GM12892 (cell line): ENCODE data around the gene CNOT6.

Experiments
- DNase-seq: peaks from one replicate; pipeline ENCODE4 v3.0.0; 2011; ENCODE audit not compliant: insufficient read length
- FAIRE-seq: peaks from 2 replicates; lab custom pipeline; 2011; peaks lifted over from hg19 to GRCh38; lab: Jason Lieb, UNC
- POLR2A ChIP-seq: IDR thresholded peaks from 2 replicates; pipeline ENCODE4 v1.6.1; 2011; ENCODE audit warnings: low read depth, low read length, control low read depth
- POLR2AphosphoS5 ChIP-seq: IDR thresholded peaks from 2 replicates; pipeline ENCODE4 v1.6.1; 2011; ENCODE audit warnings: low read depth, low read length, control low read depth
- TAF1 ChIP-seq: IDR thresholded peaks from 2 replicates; pipeline ENCODE4 v1.6.1; 2011; ENCODE audit warnings: low read depth, mild to moderate bottlenecking, control low read depth, low read length, borderline replicate concordance

CNOT6 gene

GRCh38 chr5:180593446-180594206, 99.4 kb downstream of the CNOT6 start:
- DNase-seq: no peak
- FAIRE-seq: no peak
- no peak for TF ChIP-seq POLR2A
- TF ChIP-seq TAF1: no peak

DNA sequence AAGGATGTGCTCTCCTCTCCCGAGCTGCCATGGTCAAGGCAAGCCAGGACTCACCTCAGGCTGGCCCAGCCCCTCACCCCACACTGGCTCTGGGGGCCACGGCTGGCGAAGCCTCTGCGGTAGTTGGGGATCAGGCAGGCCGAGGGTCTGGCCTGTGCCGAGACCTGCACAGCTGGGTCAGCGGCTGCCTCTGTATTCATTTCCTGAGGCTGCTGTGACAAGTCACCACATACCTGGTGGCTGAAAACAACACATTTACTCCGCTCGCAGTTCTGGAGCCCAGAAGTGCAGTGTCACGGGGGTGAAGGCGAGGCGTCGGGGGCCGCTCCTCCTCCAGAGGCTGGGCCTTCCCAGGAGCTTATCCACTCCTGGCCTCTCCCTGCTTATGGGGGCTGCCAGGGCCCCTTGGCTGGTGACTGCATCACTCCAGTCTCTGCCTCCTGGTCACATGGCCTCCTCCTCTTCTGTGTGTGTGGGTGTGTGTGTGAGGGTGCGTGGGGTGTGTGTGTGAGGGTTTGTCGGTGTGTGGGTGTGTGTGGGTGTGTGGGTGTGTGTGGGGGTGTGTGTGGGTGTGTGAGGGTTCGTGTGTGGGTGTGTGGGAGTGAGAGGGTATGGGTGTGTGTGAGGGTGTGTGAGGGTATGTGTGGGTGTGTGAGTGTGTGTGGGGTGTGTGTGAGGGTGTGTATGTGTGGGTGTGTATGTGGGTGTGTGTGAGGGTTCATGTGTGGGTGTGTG, 100.3 kb downstream of the CNOT6 start:
- FAIRE-seq (no peak), DNase-seq (no peak)
- TF ChIP-seq POLR2AphosphoS5 (no peak), POLR2A (no peak), TAF1 (no peak)

- no peak for DNase-seq
- TF ChIP-seq POLR2AphosphoS5 (no peak), TAF1 (no peak), POLR2A (no peak)
- peak; percentile 14 for FAIRE-seq
Measured at GRCh38 chr5:180595046-180595379, 100.8 kb downstream of the CNOT6 start.

- FAIRE-seq: no peak
- DNase-seq: no peak
Measured at GRCh38 chr5:180595381-180596114, 101.4 kb downstream of the CNOT6 start.

DNA sequence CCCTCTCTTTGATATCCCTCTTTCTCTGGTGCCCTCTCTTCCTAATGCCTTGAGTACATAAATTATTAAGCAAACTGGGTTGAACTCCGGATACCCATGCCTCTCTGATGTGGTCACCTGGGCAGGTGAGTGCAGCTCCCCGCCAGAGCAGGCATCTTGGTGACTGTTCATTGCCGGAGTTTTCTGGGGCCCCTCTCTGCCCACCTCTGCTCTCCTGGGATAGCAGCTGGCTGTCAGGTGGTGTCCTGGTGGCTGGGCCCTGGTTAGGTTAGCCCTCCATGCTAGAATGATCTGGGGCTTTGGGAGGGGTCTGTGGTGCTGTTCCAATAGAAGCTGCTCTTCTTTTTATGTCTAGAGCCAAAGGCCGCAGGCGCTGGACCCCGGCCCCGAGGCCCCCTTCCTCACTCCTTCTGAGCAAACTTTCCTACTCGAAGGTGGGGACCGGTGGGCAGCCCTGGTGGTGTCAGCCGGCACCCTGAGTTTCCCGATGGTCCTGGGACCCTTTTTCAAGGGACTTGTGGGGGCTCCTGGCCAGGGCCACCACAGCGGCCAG, 102.0 kb downstream of the CNOT6 start:
- no peak for FAIRE-seq

More at GRCh38 chr5:180595381-180596114, 101.4 kb downstream of the CNOT6 start:
- no peak for TF ChIP-seq POLR2A
- no peak for TF ChIP-seq TAF1
- no peak for TF ChIP-seq POLR2AphosphoS5

DNA sequence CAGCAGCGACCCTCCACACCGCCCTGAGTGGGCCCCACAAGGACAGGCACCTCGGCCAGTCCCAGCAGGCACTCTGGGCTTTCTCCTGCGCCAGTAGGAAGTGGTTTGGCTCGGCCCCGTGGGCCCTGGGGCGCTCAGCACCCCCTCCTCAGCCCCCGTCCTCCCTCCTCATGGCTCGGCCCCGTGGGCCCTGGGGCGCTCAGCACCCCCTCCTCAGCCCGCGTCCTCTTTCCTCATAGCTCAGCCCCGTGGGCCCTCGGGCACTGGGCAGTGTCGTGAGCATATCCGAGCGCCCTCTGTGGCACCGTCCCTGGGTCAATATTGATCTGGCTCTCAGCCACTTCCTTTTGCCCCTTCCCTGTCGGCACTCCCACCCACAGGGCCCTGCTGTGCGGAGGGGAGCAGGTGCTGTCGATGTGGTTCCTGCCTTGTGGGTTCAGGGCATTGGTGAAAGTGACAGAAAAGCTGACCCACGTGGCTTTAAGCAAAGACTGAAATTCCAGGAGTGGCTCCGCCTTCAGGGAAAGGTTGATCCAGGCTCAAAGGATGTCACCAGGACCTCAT, 102.6 kb downstream of the CNOT6 start:
- FAIRE-seq (no peak), DNase-seq (no peak)
- TF ChIP-seq TAF1 (no peak), POLR2AphosphoS5 (no peak), POLR2A (no peak)

More for the DNA sequence above, 102.0 kb downstream of the CNOT6 start:
- no peak for DNase-seq
- TF ChIP-seq TAF1: no peak

DNA sequence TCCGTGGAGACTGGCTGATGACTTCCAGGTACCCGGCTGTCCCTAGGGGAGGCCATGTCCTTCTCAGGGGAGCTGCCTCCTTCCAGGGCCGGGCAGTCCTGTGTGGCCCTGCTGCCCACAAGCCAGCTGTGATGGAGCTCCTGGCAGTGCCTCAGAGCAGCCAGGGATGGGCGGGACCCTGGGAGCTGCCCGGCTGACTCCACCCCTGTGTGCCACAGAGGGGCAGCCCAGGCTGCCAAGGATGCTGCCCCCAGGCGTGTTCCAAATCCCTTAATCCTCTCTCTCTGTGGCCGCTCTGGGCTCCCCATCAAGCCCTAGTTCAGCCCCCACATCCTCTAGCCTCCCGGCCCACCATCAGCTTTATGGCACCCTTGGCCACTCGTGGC, 104.1 kb downstream of the CNOT6 start:
- FAIRE-seq (no peak), DNase-seq (no peak)
- TF ChIP-seq POLR2A: no peak
- no peak for TF ChIP-seq TAF1
- TF ChIP-seq POLR2AphosphoS5: no peak

DNA sequence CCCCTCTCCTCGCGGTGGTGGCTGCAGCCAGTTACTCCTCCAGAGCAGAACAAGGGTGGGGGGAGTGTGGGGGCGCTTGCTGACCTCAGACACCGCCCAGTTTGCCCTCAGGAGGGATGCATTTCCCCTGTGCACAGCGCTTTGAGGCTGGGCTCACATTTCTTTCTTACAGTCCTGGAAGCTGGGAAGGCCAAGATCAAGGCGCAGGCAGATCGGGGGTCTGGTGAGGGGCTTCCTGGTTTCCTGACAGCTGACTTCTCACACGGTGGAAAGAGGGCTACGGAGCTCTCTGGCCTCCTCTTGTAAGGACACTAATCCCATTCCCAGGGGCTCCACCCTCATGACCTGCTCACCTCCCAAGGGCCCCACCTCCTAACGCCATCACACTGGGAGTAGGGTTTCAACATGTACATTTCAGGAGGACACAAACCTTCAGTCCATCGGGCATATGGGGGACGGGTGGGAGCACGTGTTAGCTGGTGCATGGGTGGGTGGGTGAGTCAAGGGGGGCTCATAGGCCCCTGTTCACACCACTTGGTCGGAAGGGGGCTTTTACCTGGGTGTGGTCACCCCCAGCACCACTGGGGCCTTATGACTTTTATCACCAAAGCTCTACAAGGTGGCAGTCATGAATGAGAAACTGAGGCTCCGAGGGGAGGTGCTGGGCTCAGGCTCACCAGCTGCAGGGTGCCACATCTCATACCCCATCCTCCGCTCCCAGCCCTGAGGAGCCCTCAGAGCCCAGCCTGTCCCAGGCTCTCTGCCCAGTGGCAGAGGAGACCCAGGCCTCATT, 104.8 kb downstream of the CNOT6 start:
- DNase-seq (no peak), FAIRE-seq (no peak)
- TF ChIP-seq POLR2A: no peak
- no peak for TF ChIP-seq POLR2AphosphoS5
- no peak for TF ChIP-seq TAF1

- no peak for FAIRE-seq
Measured at GRCh38 chr5:180599590-180599914, 105.4 kb downstream of the CNOT6 start.

GRCh38 chr5:180599981-180600553, 105.9 kb downstream of the CNOT6 start:
- DNase-seq: no peak
- FAIRE-seq: no peak
- TF ChIP-seq TAF1 (no peak), POLR2A (no peak), POLR2AphosphoS5 (no peak)

More at GRCh38 chr5:180599590-180599914, 105.4 kb downstream of the CNOT6 start:
- DNase-seq: no peak
- TF ChIP-seq POLR2A (no peak), TAF1 (no peak), POLR2AphosphoS5 (no peak)

GRCh38 chr5:180600554-180601041, 106.4 kb downstream of the CNOT6 start:
- TF ChIP-seq TAF1 (no peak), POLR2A (no peak), POLR2AphosphoS5 (no peak)
- no peak for FAIRE-seq
- DNase-seq: no peak
